HEK293 (cell line): ENCODE measurements around the gene HADHA.

ENCODE experiments used
- CTCF ChIA-PET: fragments of 350-600 bp; formaldehyde crosslinking; extraction: SDS; loops from one replicate; lab custom pipeline; 2021; ENCODE audit warnings: antibody characterized with exemption; lab: Yijun Ruan, JAX
- POLR2A ChIA-PET: fragments of 300-600 bp; formaldehyde crosslinking; extraction: SDS; loops from one replicate; lab custom pipeline; 2020; ENCODE audit warnings: antibody characterized with exemption, inconsistent platforms; lab: Yijun Ruan, JAX
- H3K27ac ChIP-seq: fragments of 200-500 bp; sonication (Bioruptor generic); 2 replicates; pipeline ENCODE4 v1.5.1; 2014; ENCODE audit warnings: low read depth, low read length, control low read depth, inconsistent platforms; ENCODE audit errors: extremely low read depth
- H3K36me3 ChIP-seq, 2 experiments: fragments of 200-500 bp in 1 of 2; sonication (Bioruptor generic) in 1 of 2; 1 replicate in 1 of 2; 2 replicates in 1 of 2; pipeline ENCODE4 v1.5.1; 2014 to 2017; ENCODE audit warnings: inconsistent platforms in 2 of 2, low read length in 2 of 2; ENCODE audit not compliant: control insufficient read depth in 2 of 2, insufficient read depth in 1 of 2
- H3K4me1 ChIP-seq: fragments of 200-500 bp; sonication (Bioruptor generic); 2 replicates; pipeline ENCODE4 v1.5.1; 2014; ENCODE audit warnings: mild to moderate bottlenecking, low read length, inconsistent platforms; ENCODE audit not compliant: control insufficient read depth, insufficient read depth
- H3K4me3 ChIP-seq: 2 replicates; pipeline ENCODE4 v1.5.1; 2011; ENCODE audit warnings: low read depth, mild to moderate bottlenecking, control low read depth, low read length, moderate library complexity
- H3K9me3 ChIP-seq: fragments of 200-500 bp; sonication (Bioruptor generic); 2 replicates; pipeline ENCODE4 v1.5.1; 2014; ENCODE audit warnings: low read depth, low read length, inconsistent platforms; ENCODE audit not compliant: control insufficient read depth, insufficient read depth
- HOXC10 ChIP-seq: sonication (generic); formaldehyde crosslinking; IDR thresholded peaks from 2 replicates; pipeline ENCODE4 v1.8.1; 2023; ENCODE audit warnings: mild to moderate bottlenecking, missing genetic modification reagents
- MYNN ChIP-seq: fragments of 450-650 bp; formaldehyde crosslinking; IDR thresholded peaks from 2 replicates; pipeline ENCODE4 v1.5.1; 2016; ENCODE audit warnings: missing biosample characterization, missing genetic modification characterization, borderline replicate concordance
- OSR2 ChIP-seq: fragments of 450-650 bp; formaldehyde crosslinking; IDR thresholded peaks from 2 replicates; pipeline ENCODE4 v1.5.1; 2016; ENCODE audit warnings: missing biosample characterization, missing genetic modification characterization
- RBAK ChIP-seq: fragments of 450-650 bp; formaldehyde crosslinking; IDR thresholded peaks from 2 replicates; pipeline ENCODE4 v1.5.1; 2016; ENCODE audit warnings: missing biosample characterization, missing genetic modification characterization
- SP2 ChIP-seq: fragments of 450-650 bp; formaldehyde crosslinking; IDR thresholded peaks from 2 replicates; pipeline ENCODE4 v1.5.1; 2016; ENCODE audit warnings: missing biosample characterization, missing genetic modification characterization
- SP7 ChIP-seq: fragments of 450-650 bp; formaldehyde crosslinking; IDR thresholded peaks from 2 replicates; pipeline ENCODE4 v1.5.1; 2016; ENCODE audit warnings: missing biosample characterization, missing genetic modification characterization
- ZBTB6 ChIP-seq: fragments of 450-650 bp; formaldehyde crosslinking; IDR thresholded peaks from 2 replicates; pipeline ENCODE4 v1.5.1; 2017; ENCODE audit warnings: missing biosample characterization, missing genetic modification characterization
- ZFP37 ChIP-seq: fragments of 450-650 bp; formaldehyde crosslinking; IDR thresholded peaks from 2 replicates; pipeline ENCODE4 v1.5.1; 2016; ENCODE audit warnings: missing biosample characterization, missing genetic modification characterization
- ZNF121 ChIP-seq: fragments of 450-650 bp; formaldehyde crosslinking; IDR thresholded peaks from 2 replicates; pipeline ENCODE4 v1.5.1; 2016; ENCODE audit warnings: missing biosample characterization, missing genetic modification characterization
- ZNF132 ChIP-seq: fragments of 450-650 bp; formaldehyde crosslinking; IDR thresholded peaks from 2 replicates; pipeline ENCODE4 v1.5.1; 2017; ENCODE audit warnings: missing biosample characterization, missing genetic modification characterization, borderline replicate concordance
- ZNF133 ChIP-seq: fragments of 450-650 bp; formaldehyde crosslinking; IDR thresholded peaks from 2 replicates; pipeline ENCODE4 v1.5.1; 2016; ENCODE audit warnings: missing biosample characterization, missing genetic modification characterization
- ZNF146 ChIP-seq: fragments of 450-650 bp; formaldehyde crosslinking; IDR thresholded peaks from 2 replicates; pipeline ENCODE4 v1.5.1; 2016; ENCODE audit warnings: missing biosample characterization, missing genetic modification characterization
- ZNF2 ChIP-seq: fragments of 450-650 bp; formaldehyde crosslinking; IDR thresholded peaks from 2 replicates; pipeline ENCODE4 v1.5.1; 2016; ENCODE audit warnings: missing biosample characterization, missing genetic modification characterization
- ZNF211 ChIP-seq: fragments of 450-650 bp; formaldehyde crosslinking; IDR thresholded peaks from 2 replicates; pipeline ENCODE4 v1.5.1; 2016; ENCODE audit warnings: low read depth, missing biosample characterization, missing genetic modification characterization
- ZNF23 ChIP-seq: fragments of 450-650 bp; formaldehyde crosslinking; IDR thresholded peaks from 2 replicates; pipeline ENCODE4 v1.5.1; 2016; ENCODE audit warnings: missing biosample characterization, missing genetic modification characterization, borderline replicate concordance
- ZNF292 ChIP-seq: fragments of 450-650 bp; formaldehyde crosslinking; IDR thresholded peaks from 2 replicates; pipeline ENCODE4 v1.5.1; 2016; ENCODE audit warnings: low read depth, missing biosample characterization, missing genetic modification characterization, borderline replicate concordance
- ZNF311 ChIP-seq: fragments of 450-650 bp; formaldehyde crosslinking; IDR thresholded peaks from 2 replicates; pipeline ENCODE4 v1.5.1; 2017; ENCODE audit warnings: missing biosample characterization, missing genetic modification characterization, borderline replicate concordance
- ZNF335 ChIP-seq: fragments of 450-650 bp; formaldehyde crosslinking; conservative IDR thresholded peaks from 2 replicates; pipeline ENCODE4 v1.5.1; 2016; ENCODE audit warnings: missing biosample characterization, missing genetic modification characterization
- ZNF398 ChIP-seq: fragments of 450-650 bp; formaldehyde crosslinking; IDR thresholded peaks from 2 replicates; pipeline ENCODE4 v1.5.1; 2017; ENCODE audit warnings: missing biosample characterization, missing genetic modification characterization
- ZNF433 ChIP-seq: fragments of 450-650 bp; formaldehyde crosslinking; IDR thresholded peaks from 2 replicates; pipeline ENCODE4 v1.5.1; 2016; ENCODE audit warnings: missing biosample characterization, missing genetic modification characterization, low read depth
- ZNF514 ChIP-seq: fragments of 450-650 bp; formaldehyde crosslinking; IDR thresholded peaks from 2 replicates; pipeline ENCODE4 v1.5.1; 2016; ENCODE audit warnings: missing biosample characterization, missing genetic modification characterization
- ZNF830 ChIP-seq: fragments of 450-650 bp; IDR thresholded peaks from 2 replicates; pipeline ENCODE4 v1.5.0; 2018; ENCODE audit warnings: missing biosample characterization, missing genetic modification characterization, low read depth, mild to moderate bottlenecking, moderate library complexity
- ZSCAN4 ChIP-seq: fragments of 450-650 bp; formaldehyde crosslinking; IDR thresholded peaks from 2 replicates; pipeline ENCODE4 v1.5.1; 2017; ENCODE audit warnings: missing biosample characterization, missing genetic modification characterization
- TF ChIP-seq, protein P1 (sequence below): fragments of 450-650 bp; formaldehyde crosslinking; IDR thresholded peaks from 2 replicates; pipeline ENCODE4 v1.5.1; 2016; ENCODE audit warnings: missing biosample characterization, missing genetic modification characterization
- TF ChIP-seq, protein P2 (sequence below): fragments of 450-650 bp; formaldehyde crosslinking; IDR thresholded peaks from 2 replicates; pipeline ENCODE4 v1.5.1; 2016; ENCODE audit warnings: missing biosample characterization, missing genetic modification characterization

The HADHA gene

GRCh38 chr2:26162963-26163362, 81.5 kb downstream of the HADHA start:
- CTCF ChIA-PET = no interaction called here
- Histone ChIP-seq H3K4me1 (no peaks in the 10 kb centered on the region), H3K9me3 (no peaks in the 10 kb centered on the region), H3K27ac (no peak overlapping the region), H3K36me3 (no peaks in the 10 kb centered on the region), H3K4me3 (no peak overlapping the region)
- no peak for TF ChIP-seq ZNF133 (tag by site-specific recombination)
- TF ChIP-seq ZNF311 (tag by site-specific recombination) = no peak
- POLR2A ChIA-PET = no interaction called here

DNA sequence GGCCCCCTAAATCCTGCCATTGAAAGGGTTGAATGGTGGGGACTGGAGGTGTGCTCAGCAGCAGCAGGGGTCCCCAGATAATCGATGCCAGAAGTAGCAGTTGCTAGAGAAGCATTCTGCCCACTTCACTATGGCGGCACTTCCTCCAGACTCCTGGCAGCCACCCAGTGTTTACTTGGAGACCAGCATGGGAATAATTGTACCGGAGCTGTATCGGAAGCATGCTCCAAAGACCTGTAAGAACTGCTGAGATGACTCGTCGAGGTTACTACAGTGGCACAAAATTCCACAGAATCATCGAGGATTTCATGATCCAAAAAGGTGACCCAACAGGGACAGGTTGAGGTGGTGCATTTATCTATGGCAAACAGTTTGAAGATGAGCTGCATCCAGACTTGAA, 82.5 kb downstream of the HADHA start:
- H3K9me3 ChIP-seq = no peaks in the 10 kb centered on the region
- ChIA-PET POLR2A (no interaction called here), CTCF (interaction anchor here (0.5 to 0.6 kb wide), 2 partner anchors 148 to 728 kb away, joined by 3 read pairs; no protein-coding TSS in a partner anchor)
- H3K36me3 ChIP-seq = no peaks in the 10 kb centered on the region
- H3K27ac ChIP-seq = no peak overlapping the region
- no peak overlapping the region for H3K4me3 ChIP-seq
- H3K4me1 ChIP-seq = no peaks in the 10 kb centered on the region
- TF ChIP-seq ZNF335 (tag by site-specific recombination) (no peak), ZNF398 (no peak), SP2 (no peak), ZNF311 (tag by site-specific recombination) (no peak), ZNF433 (no peak), OSR2 (tag by site-specific recombination) (no peak), ZNF514 (tag by site-specific recombination) (no peak), ZNF2 (tag by site-specific recombination) (no peak)

DNA sequence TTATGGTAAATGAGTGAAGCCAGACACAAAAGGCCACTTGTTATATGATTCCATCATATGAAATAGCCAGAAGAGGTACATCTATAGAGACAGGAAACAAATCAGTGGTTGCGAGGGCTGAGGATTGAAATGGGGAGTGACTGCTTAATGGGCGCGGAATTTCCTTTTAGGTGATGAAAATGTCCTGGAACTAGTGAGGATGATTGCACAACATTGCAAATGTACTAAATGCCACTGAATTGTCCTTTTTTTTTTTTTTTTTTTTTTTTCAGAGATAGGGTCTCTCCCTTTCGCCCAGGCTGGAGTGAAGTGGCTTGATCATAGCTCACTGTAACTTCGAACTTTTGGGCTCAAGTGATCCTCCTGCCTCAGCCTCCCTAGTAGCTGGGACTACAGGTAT, 86.9 kb downstream of the HADHA start:
- Histone ChIP-seq H3K4me3 (no peak overlapping the region), H3K36me3 (no peaks in the 10 kb centered on the region), H3K9me3 (no peaks in the 10 kb centered on the region), H3K27ac (no peak overlapping the region), H3K4me1 (no peaks in the 10 kb centered on the region)
- TF ChIP-seq ZBTB6 (no peak), ZNF121 (tag by site-specific recombination) (no peak), SP7 (tag by site-specific recombination) (no peak), ZNF830 (no peak), ZNF23 (tag by site-specific recombination) (no peak), RBAK (tag by site-specific recombination) (no peak), MYNN (tag by site-specific recombination) (no peak), ZSCAN4 (tag by site-specific recombination) (no peak), ZNF132 (tag by site-specific recombination) (no peak), ZNF211 (tag by site-specific recombination) (no peak), ZNF292 (tag by site-specific recombination) (no peak), ZNF146 (tag by site-specific recombination) (no peak), ZFP37 (tag by site-specific recombination) (no peak), HOXC10 (CRISPR knock-in tag) (no peak)
- TF ChIP-seq, protein P1, sequence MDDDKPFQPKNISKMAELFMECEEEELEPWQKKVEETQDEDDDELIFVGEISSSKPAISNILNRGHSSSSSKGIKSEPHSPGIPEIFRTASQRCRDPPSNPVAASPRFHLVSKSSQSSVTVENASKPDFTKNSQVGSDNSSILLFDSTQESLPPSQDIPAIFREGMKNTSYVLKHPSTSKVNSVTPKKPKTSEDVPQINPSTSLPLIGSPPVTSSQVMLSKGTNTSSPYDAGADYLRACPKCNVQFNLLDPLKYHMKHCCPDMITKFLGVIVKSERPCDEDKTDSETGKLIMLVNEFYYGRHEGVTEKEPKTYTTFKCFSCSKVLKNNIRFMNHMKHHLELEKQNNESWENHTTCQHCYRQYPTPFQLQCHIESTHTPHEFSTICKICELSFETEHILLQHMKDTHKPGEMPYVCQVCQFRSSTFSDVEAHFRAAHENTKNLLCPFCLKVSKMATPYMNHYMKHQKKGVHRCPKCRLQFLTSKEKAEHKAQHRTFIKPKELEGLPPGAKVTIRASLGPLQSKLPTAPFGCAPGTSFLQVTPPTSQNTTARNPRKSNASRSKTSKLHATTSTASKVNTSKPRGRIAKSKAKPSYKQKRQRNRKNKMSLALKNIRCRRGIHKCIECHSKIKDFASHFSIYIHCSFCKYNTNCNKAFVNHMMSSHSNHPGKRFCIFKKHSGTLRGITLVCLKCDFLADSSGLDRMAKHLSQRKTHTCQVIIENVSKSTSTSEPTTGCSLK (tag by site-specific recombination) = no peak
- TF ChIP-seq, protein P2, sequence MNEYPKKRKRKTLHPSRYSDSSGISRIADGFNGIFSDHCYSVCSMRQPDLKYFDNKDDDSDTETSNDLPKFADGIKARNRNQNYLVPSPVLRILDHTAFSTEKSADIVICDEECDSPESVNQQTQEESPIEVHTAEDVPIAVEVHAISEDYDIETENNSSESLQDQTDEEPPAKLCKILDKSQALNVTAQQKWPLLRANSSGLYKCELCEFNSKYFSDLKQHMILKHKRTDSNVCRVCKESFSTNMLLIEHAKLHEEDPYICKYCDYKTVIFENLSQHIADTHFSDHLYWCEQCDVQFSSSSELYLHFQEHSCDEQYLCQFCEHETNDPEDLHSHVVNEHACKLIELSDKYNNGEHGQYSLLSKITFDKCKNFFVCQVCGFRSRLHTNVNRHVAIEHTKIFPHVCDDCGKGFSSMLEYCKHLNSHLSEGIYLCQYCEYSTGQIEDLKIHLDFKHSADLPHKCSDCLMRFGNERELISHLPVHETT (tag by site-specific recombination) = no peak
- CTCF ChIA-PET = interaction anchor here (0.6 kb wide), 1 partner anchor 95 kb away, joined by 4 read pairs; no protein-coding TSS in a partner anchor
- POLR2A ChIA-PET = interaction anchor here (0.6 kb wide), 1 partner anchor 193 kb away, joined by 4 read pairs; no protein-coding TSS in a partner anchor
